Trophoblast cell (in vitro differentiated cells and primary cell): Measurements from ENCODE around the gene SLC45A3.

ENCODE experiments used
- DNase-seq, 2 donors: peaks; one replicate each; pipeline ENCODE4 v3.0.0-alpha.2; 2016
- H2AFZ ChIP-seq: 2 replicates; pipeline ENCODE4 v1.6.1; 2013; ENCODE audit warnings: low read length, moderate library complexity, mild to moderate bottlenecking; ENCODE audit not compliant: insufficient read depth, poor library complexity
- H2AK5ac ChIP-seq: 2 replicates; pipeline ENCODE4 v1.6.1; 2013; ENCODE audit warnings: mild to moderate bottlenecking, low read length
- H2BK120ac ChIP-seq: 2 replicates; pipeline ENCODE4 v1.6.1; 2013; ENCODE audit warnings: low read length, mild to moderate bottlenecking, moderate library complexity; ENCODE audit not compliant: insufficient read depth, poor library complexity
- H2BK12ac ChIP-seq: 2 replicates; pipeline ENCODE4 v1.6.1; 2013; ENCODE audit warnings: mild to moderate bottlenecking, low read length, moderate library complexity
- H2BK5ac ChIP-seq: 2 replicates; pipeline ENCODE4 v1.6.1; 2013; ENCODE audit warnings: low read length, low read depth, moderate library complexity, mild to moderate bottlenecking; ENCODE audit not compliant: poor library complexity
- H3K14ac ChIP-seq: 2 replicates; pipeline ENCODE4 v1.6.1; 2013; ENCODE audit warnings: mild to moderate bottlenecking, low read length
- H3K18ac ChIP-seq: 2 replicates; pipeline ENCODE4 v1.6.1; 2013; ENCODE audit warnings: mild to moderate bottlenecking, low read length
- H3K23ac ChIP-seq: 2 replicates; pipeline ENCODE4 v1.6.1; 2013; ENCODE audit warnings: low read length
- H3K27ac ChIP-seq: 2 replicates; pipeline ENCODE4 v1.5.1; 2013; ENCODE audit warnings: low read depth, mild to moderate bottlenecking, inconsistent platforms, low read length, moderate library complexity
- H3K27me3 ChIP-seq: 2 replicates; pipeline ENCODE4 v1.6.1; 2013; ENCODE audit warnings: inconsistent platforms, mild to moderate bottlenecking, low read length, moderate library complexity; ENCODE audit not compliant: insufficient read depth
- H3K36me3 ChIP-seq, 2 experiments: 1 replicate in 1 of 2; 2 replicates in 1 of 2; pipeline ENCODE4 v1.6.1; 2013; ENCODE audit warnings: low read length in 2 of 2, mild to moderate bottlenecking in 2 of 2, moderate library complexity in 1 of 2; ENCODE audit not compliant: insufficient read depth in 2 of 2, control insufficient read depth in 1 of 2
- H3K4ac ChIP-seq: 2 replicates; pipeline ENCODE4 v1.6.1; 2013; ENCODE audit warnings: low read depth, mild to moderate bottlenecking, low read length, moderate library complexity
- H3K4me1 ChIP-seq, 2 experiments: 1 replicate in 1 of 2; 2 replicates in 1 of 2; pipeline ENCODE4 v1.6.1; 2013; ENCODE audit warnings: low read length in 2 of 2, mild to moderate bottlenecking in 2 of 2, moderate library complexity in 1 of 2; ENCODE audit not compliant: insufficient read depth in 2 of 2, control insufficient read depth in 1 of 2
- H3K4me2 ChIP-seq: 2 replicates; pipeline ENCODE4 v1.6.1; 2013; ENCODE audit warnings: inconsistent platforms, mild to moderate bottlenecking, low read length, moderate library complexity
- H3K4me3 ChIP-seq: 2 replicates; pipeline ENCODE4 v1.5.1; 2013; ENCODE audit warnings: mild to moderate bottlenecking, low read depth, low read length, inconsistent platforms
- H3K79me1 ChIP-seq: one replicate; pipeline ENCODE4 v1.6.1; 2013; ENCODE audit warnings: low read length
- H3K79me2 ChIP-seq: 2 replicates; pipeline ENCODE4 v1.6.1; 2013; ENCODE audit warnings: low read length, mild to moderate bottlenecking; ENCODE audit not compliant: control insufficient read depth, insufficient read depth, poor library complexity
- H3K9ac ChIP-seq: 2 replicates; pipeline ENCODE4 v1.6.1; 2013; ENCODE audit warnings: mild to moderate bottlenecking, low read length
- H3K9me3 ChIP-seq: 2 replicates; pipeline ENCODE4 v1.6.1; 2013; ENCODE audit warnings: low read depth, mild to moderate bottlenecking, control low read depth, inconsistent platforms, low read length; ENCODE audit not compliant: insufficient read depth
- H4K12ac ChIP-seq: 2 replicates; pipeline ENCODE4 v1.6.1; 2013; ENCODE audit warnings: low read depth, mild to moderate bottlenecking, low read length, moderate library complexity
- H4K8ac ChIP-seq: 2 replicates; pipeline ENCODE4 v1.6.1; 2013; ENCODE audit warnings: low read depth, mild to moderate bottlenecking, low read length, moderate library complexity
- H4K91ac ChIP-seq: one replicate; pipeline ENCODE4 v1.6.1; 2013; ENCODE audit warnings: low read depth, mild to moderate bottlenecking, low read length, moderate library complexity
- WGBS: extraction: QIAGEN DNeasy Blood & Tissue Kit; methylation state at CpG from one replicate; pipeline ENCODE4 v1.1.7; 2013; ENCODE audit warnings: missing lambda C conversion rate; ENCODE audit not compliant: insufficient read length, insufficient coverage; ENCODE audit errors: extremely low coverage; 5-methylcytosine and 5-hydroxymethylcytosine counted together

The SLC45A3 gene

DNA sequence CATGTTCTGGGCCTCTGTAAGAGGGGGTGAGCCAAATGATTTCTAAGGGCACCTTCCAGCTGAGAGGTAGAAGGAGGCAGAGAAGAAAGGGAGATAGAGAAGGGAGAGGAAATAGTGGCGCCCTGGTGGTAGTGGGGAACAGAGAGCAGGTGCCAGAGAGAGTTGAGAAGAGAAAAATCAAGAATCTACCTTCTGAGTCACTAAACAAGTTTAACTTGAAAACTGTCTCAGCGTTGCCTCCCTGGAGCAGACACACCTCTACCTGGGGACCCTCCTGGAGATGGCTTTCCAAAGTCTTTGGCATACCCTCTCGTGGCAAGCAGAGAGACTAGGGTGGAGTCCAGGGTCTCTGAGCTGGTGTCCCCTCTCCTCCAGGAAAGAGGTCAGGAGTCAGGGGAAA is 1.1 kb upstream of the SLC45A3 start:
- no peak overlapping the region for H3K18ac ChIP-seq
- peak in 1 of 2 donors; percentile 27 for DNase-seq
- H3K23ac ChIP-seq = no peak overlapping the region
- no peak overlapping the region for H2AFZ ChIP-seq
- no peak overlapping the region for H3K9ac ChIP-seq
- H3K9me3 ChIP-seq = peaks cover 2% of the 10 kb centered on the region
- no peak overlapping the region for H3K4ac ChIP-seq
- peaks cover 4 to 13% of the 10 kb centered on the region in 2 experiments for H3K4me1 ChIP-seq
- peaks cover 6% of the 10 kb centered on the region for H3K79me1 ChIP-seq
- no peak overlapping the region for H3K4me3 ChIP-seq
- H3K79me2 ChIP-seq = no peaks in the 10 kb centered on the region
- H2BK120ac ChIP-seq = no peak overlapping the region
- no peak overlapping the region for H3K4me2 ChIP-seq
- no peak overlapping the region for H4K8ac ChIP-seq
- H3K27me3 ChIP-seq = no peaks in the 10 kb centered on the region
- no peak overlapping the region for H2AK5ac ChIP-seq
- WGBS = no CpG with 5 or more reads among the region's 3 CpGs
- no peak overlapping the region for H4K12ac ChIP-seq
- no peak overlapping the region for H4K91ac ChIP-seq
- no peak overlapping the region for H2BK5ac ChIP-seq
- H2BK12ac ChIP-seq = no peak overlapping the region
- H3K27ac ChIP-seq = no peak overlapping the region
- no peaks in the 10 kb centered on the region for H3K36me3 ChIP-seq
- no peak overlapping the region for H3K14ac ChIP-seq

DNA sequence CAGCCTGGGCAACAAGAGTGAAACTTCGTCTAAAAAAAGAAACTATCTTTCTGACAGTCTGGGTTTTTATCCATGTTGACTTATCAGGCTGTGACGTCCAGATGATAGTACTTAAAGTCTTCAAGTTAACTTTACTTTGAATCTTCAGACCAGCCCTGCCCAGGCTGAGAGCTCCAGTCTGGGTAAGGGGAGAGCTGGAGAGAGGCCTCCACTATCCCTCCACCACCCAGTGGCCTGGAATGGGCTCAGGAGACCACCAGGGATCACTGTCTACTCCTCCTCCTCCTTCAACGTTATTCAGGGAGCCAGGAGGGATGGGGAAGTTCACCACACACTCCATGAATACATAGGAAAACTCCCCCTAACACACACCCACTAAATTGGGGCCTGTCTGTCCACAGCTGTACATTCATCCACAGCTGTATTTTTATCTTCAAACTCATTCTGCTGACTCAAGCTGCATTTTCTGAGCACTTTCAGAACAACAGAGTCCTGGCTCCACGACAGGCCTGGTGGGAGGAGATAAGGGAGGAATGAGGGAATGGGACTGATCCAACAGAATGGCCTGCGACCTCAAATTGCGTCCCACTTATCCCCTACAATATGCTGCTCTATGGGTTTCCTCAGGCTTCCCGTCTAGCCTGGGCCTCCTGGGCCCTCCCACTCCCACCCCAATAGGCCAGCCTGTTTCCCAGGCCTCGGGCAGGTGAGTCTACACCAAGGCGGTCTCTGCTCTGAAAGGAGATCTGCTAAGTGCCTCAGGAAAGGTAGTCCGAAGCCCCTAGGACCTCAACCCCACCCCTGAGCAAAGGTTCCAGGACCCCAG is 1.8 kb downstream of the SLC45A3 start:
- Histone ChIP-seq H3K36me3 (no peaks in the 10 kb centered on the region), H3K9me3 (peaks cover 2% of the 10 kb centered on the region), H3K23ac (no peak overlapping the region), H3K79me2 (no peaks in the 10 kb centered on the region), H3K18ac (no peak overlapping the region), H4K8ac (no peak overlapping the region), H3K4me1 (peaks cover 4 to 13% of the 10 kb centered on the region in 2 experiments), H4K12ac (no peak overlapping the region), H2AK5ac (no peak overlapping the region), H3K27ac (no peak overlapping the region), H2AFZ (no peak overlapping the region), H3K4me3 (no peak overlapping the region), H3K4me2 (no peak overlapping the region), H3K9ac (no peak overlapping the region), H3K14ac (no peak overlapping the region), H2BK120ac (no peak overlapping the region), H2BK5ac (no peak overlapping the region), H3K27me3 (no peaks in the 10 kb centered on the region), H4K91ac (no peak overlapping the region), H3K79me1 (peaks cover 6% of the 10 kb centered on the region), H3K4ac (no peak overlapping the region), H2BK12ac (no peak overlapping the region)
- no CpG with 5 or more reads among the region's 10 CpGs for WGBS
- DNase-seq = no peak

DNA sequence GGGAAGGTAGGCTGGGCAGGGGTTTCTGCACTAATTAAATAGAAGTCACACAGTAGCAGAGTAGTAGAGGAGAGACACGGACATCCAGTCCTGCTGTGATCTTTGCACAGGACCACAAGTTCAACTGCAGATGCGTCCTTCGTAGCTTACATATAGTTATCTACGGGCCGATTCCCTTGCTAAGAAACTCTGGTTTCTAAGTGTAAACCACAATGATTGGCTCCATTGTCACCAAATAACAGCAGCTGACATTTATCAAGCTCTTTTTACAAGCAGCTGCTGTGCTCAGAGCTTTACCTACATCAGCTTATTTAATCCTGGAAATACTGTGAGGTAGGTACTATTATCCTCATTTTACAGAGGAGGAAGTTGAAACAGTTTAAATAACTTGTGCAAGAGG is 3.1 kb downstream of the SLC45A3 start:
- Histone ChIP-seq H3K18ac (no peak overlapping the region), H3K4ac (no peak overlapping the region)
- WGBS = no CpG with 5 or more reads among the region's 5 CpGs

DNA sequence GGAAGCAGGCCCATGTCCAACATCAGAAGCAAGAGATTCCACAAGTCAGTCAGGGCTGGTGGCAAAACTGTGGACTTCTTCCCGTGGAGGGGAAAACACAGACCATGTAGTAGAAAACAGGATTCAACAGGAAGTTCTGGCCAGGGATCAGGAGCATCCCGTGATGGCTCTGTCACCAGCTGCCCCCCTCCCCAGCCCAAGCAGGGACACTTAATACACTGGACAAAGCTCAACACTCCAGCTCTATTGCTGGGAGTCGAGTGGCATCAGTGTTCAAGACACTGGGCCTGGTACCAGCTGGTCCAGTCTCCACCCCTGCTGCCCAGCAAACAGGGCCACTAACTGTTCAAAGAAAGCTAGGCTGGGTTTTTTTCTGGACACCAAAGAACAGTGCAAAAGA is 3.7 kb downstream of the SLC45A3 start:
- Histone ChIP-seq H3K4me1 (peaks cover 6 to 19% of the 10 kb centered on the region in 2 experiments), H3K4ac (no peak overlapping the region), H4K91ac (no peak overlapping the region), H3K18ac (no peak overlapping the region), H3K14ac (no peak overlapping the region), H3K4me3 (no peak overlapping the region), H3K9me3 (no peaks in the 10 kb centered on the region), H3K36me3 (no peaks in the 10 kb centered on the region), H3K79me1 (peaks cover 6% of the 10 kb centered on the region), H3K23ac (no peak overlapping the region), H3K4me2 (no peak overlapping the region), H2BK12ac (no peak overlapping the region), H3K27me3 (no peaks in the 10 kb centered on the region), H3K9ac (no peak overlapping the region), H2AK5ac (no peak overlapping the region), H2BK5ac (no peak overlapping the region), H3K79me2 (no peaks in the 10 kb centered on the region), H4K8ac (no peak overlapping the region), H4K12ac (no peak overlapping the region), H2BK120ac (no peak overlapping the region), H2AFZ (no peak overlapping the region), H3K27ac (no peak overlapping the region)
- no CpG with 5 or more reads among the region's 3 CpGs for WGBS
- DNase-seq = no peak

More for the DNA sequence above, 3.1 kb downstream of the SLC45A3 start:
- Histone ChIP-seq H2BK120ac (no peak overlapping the region), H3K9me3 (no peaks in the 10 kb centered on the region), H3K4me2 (no peak overlapping the region), H2BK5ac (no peak overlapping the region), H4K12ac (no peak overlapping the region), H3K9ac (no peak overlapping the region), H3K27me3 (no peaks in the 10 kb centered on the region), H2AFZ (no peak overlapping the region), H4K8ac (no peak overlapping the region), H2AK5ac (no peak overlapping the region), H3K14ac (no peak overlapping the region), H2BK12ac (no peak overlapping the region), H3K79me2 (no peaks in the 10 kb centered on the region), H3K4me3 (no peak overlapping the region), H3K4me1 (peaks cover 4 to 13% of the 10 kb centered on the region in 2 experiments), H3K79me1 (peaks cover 6% of the 10 kb centered on the region), H3K23ac (no peak overlapping the region), H3K36me3 (no peaks in the 10 kb centered on the region), H3K27ac (no peak overlapping the region), H4K91ac (no peak overlapping the region)
- no peak for DNase-seq
